ENCODE data around the gene TESK2. TPM values are rescaled to one million over a fixed set of nuclear protein-coding genes. Genes with fewer than 3 reads are reported as not detected.
A peak's percentile ranks its signal among the peaks of the same experiment; 100 is the strongest.

The TESK2 gene
- total RNA-seq, 2 donors from 2014 or later: 2.8 to 3.5 TPM

DNA sequence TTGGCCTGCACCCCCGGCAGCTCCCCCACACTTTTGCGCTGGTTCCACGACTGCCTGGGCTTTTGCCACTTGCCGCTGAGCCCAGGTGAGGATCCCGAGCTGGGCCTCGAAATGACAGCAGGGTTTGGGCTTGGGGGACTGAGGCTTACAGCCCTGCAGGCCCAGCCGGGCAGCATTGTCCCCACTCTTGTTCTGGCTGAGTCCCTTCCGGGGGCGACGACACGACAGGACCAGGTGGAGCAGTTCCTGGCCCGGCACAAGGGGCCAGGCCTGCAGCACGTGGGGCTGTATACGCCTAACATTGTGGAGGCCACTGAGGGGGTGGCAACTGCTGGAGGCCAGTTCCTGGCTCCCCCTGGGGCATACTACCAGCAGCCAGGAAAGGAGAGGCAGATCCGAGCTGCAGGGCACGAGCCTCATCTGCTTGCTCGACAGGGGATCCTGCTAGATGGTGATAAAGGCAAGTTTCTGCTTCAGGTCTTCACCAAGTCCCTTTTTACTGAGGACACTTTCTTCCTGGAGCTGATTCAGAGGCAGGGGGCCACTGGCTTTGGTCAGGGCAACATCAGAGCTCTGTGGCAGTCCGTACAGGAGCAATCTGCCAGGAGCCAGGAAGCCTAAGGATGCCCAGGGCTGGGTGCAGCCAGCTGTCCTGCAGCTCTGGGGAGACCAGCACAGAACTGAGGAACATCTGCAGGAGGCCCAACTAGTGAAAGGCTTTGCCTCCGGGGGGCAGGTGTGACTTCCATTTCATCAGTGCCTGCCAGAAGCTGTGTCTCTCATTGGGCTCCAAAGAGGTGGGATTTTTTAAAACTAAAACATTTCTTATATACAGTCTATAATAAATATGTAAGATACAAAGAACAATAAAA lies 163.1 kb downstream of the TESK2 start:
- Histone ChIP-seq H3K4me3 (peak overlapping the region in 1 of 2 donors; percentile 59), H3K36me3 (peaks cover 11% of the 10 kb centered on the region), H3K9me3 (no peaks in the 10 kb centered on the region), H3K27ac (no peak overlapping the region), H3K4me1 (peaks cover 0 to 21% of the 10 kb centered on the region in 2 donors), H3K27me3 (no peaks in the 10 kb centered on the region)
- no peak for DNase-seq (ENCODE audit: low spot score)
- TF ChIP-seq, protein P1, sequence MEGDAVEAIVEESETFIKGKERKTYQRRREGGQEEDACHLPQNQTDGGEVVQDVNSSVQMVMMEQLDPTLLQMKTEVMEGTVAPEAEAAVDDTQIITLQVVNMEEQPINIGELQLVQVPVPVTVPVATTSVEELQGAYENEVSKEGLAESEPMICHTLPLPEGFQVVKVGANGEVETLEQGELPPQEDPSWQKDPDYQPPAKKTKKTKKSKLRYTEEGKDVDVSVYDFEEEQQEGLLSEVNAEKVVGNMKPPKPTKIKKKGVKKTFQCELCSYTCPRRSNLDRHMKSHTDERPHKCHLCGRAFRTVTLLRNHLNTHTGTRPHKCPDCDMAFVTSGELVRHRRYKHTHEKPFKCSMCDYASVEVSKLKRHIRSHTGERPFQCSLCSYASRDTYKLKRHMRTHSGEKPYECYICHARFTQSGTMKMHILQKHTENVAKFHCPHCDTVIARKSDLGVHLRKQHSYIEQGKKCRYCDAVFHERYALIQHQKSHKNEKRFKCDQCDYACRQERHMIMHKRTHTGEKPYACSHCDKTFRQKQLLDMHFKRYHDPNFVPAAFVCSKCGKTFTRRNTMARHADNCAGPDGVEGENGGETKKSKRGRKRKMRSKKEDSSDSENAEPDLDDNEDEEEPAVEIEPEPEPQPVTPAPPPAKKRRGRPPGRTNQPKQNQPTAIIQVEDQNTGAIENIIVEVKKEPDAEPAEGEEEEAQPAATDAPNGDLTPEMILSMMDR (IDR thresholded peaks at IDR 0.05): no peak

DNA sequence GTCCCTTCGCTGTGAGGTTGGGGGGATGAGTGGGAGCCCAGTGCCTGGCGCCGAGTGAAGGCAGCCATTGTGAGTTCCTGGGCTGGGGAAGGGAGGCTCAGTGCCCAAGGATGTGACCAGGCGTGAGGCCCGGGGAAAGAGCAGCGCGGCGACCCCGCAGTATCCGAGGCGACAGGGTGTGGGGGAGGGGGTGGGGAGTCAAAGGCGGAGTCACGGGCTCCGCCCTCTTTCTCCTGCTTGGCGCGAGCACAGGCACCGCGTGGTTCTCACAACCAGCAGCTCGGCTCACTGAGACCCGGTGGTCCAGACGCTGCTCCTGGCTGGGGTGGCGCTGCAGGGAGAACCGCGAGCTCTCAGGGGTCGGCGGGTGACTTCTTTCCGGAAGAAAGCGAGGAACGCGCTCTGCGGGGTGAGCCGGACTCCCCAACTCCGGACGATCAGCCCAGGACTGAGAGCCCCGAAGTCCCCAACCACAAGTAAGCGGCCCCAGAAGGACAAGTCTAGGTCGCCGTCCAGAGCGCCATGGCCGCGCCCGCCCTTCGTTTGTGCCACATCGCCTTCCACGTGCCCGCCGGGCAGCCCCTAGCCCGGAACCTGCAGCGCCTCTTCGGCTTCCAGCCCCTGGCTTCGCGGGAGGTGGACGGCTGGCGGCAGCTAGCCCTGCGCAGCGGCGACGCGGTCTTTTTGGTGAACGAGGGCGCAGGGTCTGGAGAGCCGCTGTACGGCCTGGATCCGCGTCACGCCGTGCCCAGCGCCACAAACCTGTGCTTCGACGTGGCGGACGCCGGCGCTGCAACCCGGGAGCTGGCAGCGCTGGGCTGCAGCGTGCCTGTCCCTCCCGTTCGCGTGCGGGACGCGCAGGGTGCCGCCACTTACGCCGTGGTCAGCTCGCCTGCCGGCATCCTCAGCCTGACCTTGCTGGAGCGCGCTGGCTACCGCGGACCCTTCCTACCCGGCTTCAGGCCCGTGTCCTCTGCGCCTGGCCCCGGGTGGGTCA lies 164.0 kb downstream of the TESK2 start, which contains the start of gene HPDL:
TSS of gene HPDL (plus strand) at position 269 of the 997 bp plus-strand sequence. CDS start at position 523, 254 bp downstream.
- peak within 1 kb of the TSS; percentile 43 to 59 for H3K4me3 ChIP-seq
- TF ChIP-seq, protein P1 (IDR thresholded peaks at IDR 0.05): no peak
- H3K4me1 ChIP-seq: peaks cover 0 to 21% of the 10 kb centered on the region in 2 donors
- H3K27me3 ChIP-seq: no peaks in the 10 kb centered on the region
- no peaks in the 10 kb centered on the region for H3K9me3 ChIP-seq
- H3K36me3 ChIP-seq: peaks cover 3% of the 10 kb centered on the region
- no peak within 1 kb of the TSS for H3K27ac ChIP-seq
- DNase-seq (ENCODE audit: low spot score): no peak

DNA sequence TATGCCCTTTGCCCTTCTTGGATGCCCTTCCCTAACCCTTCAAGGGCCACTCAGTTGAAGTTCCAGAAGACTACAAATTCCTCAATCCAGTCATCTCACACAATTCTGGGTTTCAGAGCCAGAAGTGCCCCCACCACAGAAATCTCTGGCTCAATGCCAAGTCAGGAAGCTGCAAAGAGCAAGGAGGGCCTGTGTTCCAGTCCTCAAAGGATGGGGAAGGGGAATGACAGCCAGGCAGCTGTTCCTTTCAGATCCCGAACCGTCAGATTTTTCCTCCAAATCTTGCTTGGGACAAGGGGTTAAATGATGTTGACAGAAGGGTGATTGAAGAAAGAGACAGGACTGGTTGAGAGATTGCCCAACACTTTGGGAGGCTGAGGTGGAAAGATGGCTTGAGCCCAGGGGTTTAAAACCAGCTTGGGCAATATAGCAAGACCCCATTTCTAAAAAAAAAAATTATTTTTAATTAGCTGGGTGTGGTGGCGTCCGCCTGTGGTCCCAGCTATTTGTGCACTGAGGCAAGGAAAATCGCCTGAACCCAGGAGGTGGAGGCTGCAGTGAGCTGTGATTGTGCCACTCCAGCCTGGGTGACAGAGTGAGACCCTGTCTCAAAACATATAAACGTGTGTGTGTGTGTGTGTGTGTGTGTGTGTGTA lies 165.0 kb downstream of the TESK2 start:
- TF ChIP-seq, protein P1 (IDR thresholded peaks at IDR 0.05): no peak
- DNase-seq (ENCODE audit: low spot score): no peak
- Histone ChIP-seq H3K36me3 (no peaks in the 10 kb centered on the region), H3K27me3 (no peaks in the 10 kb centered on the region), H3K9me3 (no peaks in the 10 kb centered on the region), H3K4me3 (peak overlapping the region in 1 of 2 donors; percentile 59), H3K27ac (no peak overlapping the region), H3K4me1 (peaks cover 0 to 21% of the 10 kb centered on the region in 2 donors)

DNA sequence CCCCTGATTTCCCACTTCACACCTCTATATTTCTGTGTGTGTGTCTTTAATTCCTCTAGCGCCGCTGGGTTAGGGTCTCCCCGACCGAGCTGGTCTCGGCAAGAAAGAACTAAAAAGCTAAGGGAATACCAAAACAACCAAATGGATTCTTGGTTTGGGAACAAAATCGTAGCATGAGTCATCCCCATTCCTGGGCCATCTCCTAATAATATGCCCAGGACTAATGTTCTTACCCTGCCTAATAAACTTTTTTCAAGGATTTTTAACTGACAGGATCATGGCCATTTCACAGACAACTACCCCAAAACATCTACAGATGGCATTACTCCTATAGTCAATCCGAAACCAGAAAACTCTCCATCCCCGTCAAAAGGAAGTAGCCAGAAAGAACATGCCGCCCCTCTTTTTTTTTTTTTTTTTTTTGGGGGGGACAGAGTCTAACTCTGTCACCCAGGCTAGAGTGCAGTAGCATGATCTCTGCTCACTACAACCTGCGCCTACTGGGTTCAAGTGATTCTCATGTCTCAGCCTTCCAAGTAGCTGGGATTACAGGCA lies 168.4 kb downstream of the TESK2 start:
- H3K4me1 ChIP-seq: peaks cover 0 to 19% of the 10 kb centered on the region in 2 donors
- no peaks in the 10 kb centered on the region for H3K9me3 ChIP-seq
- DNase-seq (ENCODE audit: low spot score): no peak
- H3K36me3 ChIP-seq: no peaks in the 10 kb centered on the region
- no peak overlapping the region for H3K4me3 ChIP-seq
- TF ChIP-seq, protein P1 (IDR thresholded peaks at IDR 0.05): no peak
- H3K27me3 ChIP-seq: no peaks in the 10 kb centered on the region
- H3K27ac ChIP-seq: no peak overlapping the region

DNA sequence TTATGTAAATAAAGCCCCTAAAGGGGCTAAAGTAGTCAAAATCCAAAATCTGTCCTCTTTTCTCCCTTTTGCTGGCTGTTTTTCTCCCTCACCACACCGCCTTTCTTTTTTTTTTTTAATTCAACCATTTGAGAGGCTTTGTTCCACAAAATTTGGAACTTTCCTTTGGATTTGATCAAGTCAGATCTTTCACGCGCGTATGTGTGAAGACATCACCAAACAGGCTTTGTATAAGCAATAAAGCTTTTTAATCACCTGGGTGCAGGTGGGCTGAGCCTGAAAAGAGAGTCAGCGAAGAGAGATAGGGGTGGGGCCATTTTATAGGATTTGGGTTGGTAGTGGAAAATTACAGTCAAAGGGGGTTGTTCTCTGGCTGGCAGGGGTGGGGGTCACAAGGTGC lies 169.5 kb downstream of the TESK2 start:
- DNase-seq (ENCODE audit: low spot score): no peak

More for the DNA sequence above, 169.5 kb downstream of the TESK2 start:
- H3K27ac ChIP-seq: no peak overlapping the region
- H3K27me3 ChIP-seq: no peaks in the 10 kb centered on the region
- peaks cover 0 to 8% of the 10 kb centered on the region in 2 donors for H3K4me1 ChIP-seq
- TF ChIP-seq, protein P1 (IDR thresholded peaks at IDR 0.05): no peak
- no peaks in the 10 kb centered on the region for H3K9me3 ChIP-seq
- no peaks in the 10 kb centered on the region for H3K36me3 ChIP-seq
- H3K4me3 ChIP-seq: no peak overlapping the region

Measured in right atrium auricular region (tissue), 2 donors.